GM23338 (cell line): ENCODE measurements around the gene COX6B1. TPM values are rescaled to one million over a fixed set of nuclear protein-coding genes. Genes with fewer than 3 reads are reported as not detected.

Source experiments
- ATAC-seq: fragments of 200-7000 bp; cut with Tn5 transposase; 3 replicates; pipeline ENCODE4 v1.9.1; 2020
- DNase-seq: peaks from one replicate; pipeline ENCODE4 v3.0.0-alpha.2; 2015; ENCODE audit warnings: low spot score
- H2AFZ ChIP-seq: fragments of 200-600 bp; sonication (generic); 2 replicates; pipeline ENCODE4 v1.8.0; 2016; ENCODE audit warnings: antibody characterized with exemption, mild to moderate bottlenecking, moderate library complexity
- H3F3A ChIP-seq: fragments of 200-600 bp; sonication (generic); replicated peaks from 2 replicates; pipeline ENCODE4 v1.8.0; 2017; ENCODE audit warnings: antibody characterized with exemption, mixed run types, low read depth
- H3K27ac ChIP-seq: fragments of 200-600 bp; sonication (generic); 2 replicates; pipeline ENCODE4 v1.6.1; 2016; ENCODE audit warnings: low read depth
- H3K27me3 ChIP-seq: fragments of 200-600 bp; sonication (generic); 2 replicates; pipeline ENCODE4 v1.8.0; 2016; ENCODE audit warnings: mild to moderate bottlenecking, mixed run types, moderate library complexity; ENCODE audit not compliant: insufficient read depth
- H3K36me3 ChIP-seq: fragments of 200-600 bp; sonication (generic); 2 replicates; pipeline ENCODE4 v1.8.0; 2016; ENCODE audit warnings: mild to moderate bottlenecking; ENCODE audit not compliant: insufficient read depth
- H3K4me1 ChIP-seq: fragments of 200-600 bp; sonication (generic); 2 replicates; pipeline ENCODE4 v1.8.0; 2016; ENCODE audit warnings: mild to moderate bottlenecking, moderate library complexity; ENCODE audit not compliant: insufficient read depth
- H3K4me2 ChIP-seq: fragments of 200-600 bp; sonication (generic); 2 replicates; pipeline ENCODE4 v1.7.1; 2017; ENCODE audit warnings: mixed run types
- H3K4me3 ChIP-seq: fragments of 200-600 bp; sonication (generic); 2 replicates; pipeline ENCODE4 v1.6.1; 2016; ENCODE audit warnings: mixed run types
- H3K79me2 ChIP-seq: fragments of 200-600 bp; sonication (generic); replicated peaks from 2 replicates; pipeline ENCODE4 v1.8.0; 2017; ENCODE audit warnings: mild to moderate bottlenecking; ENCODE audit not compliant: insufficient read depth
- H3K9me2 ChIP-seq: fragments of 200-600 bp; sonication (generic); 2 replicates; pipeline ENCODE4 v1.8.0; 2017; ENCODE audit not compliant: insufficient read depth
- H4K20me1 ChIP-seq: fragments of 200-600 bp; sonication (generic); replicated peaks from 2 replicates; pipeline ENCODE4 v1.8.0; 2017; ENCODE audit warnings: mild to moderate bottlenecking; ENCODE audit not compliant: insufficient read depth
- H3K27ac Mint-ChIP-seq: 2 replicates; pipeline ENCODE4 v1.8.0; 2020; ENCODE audit warnings: inconsistent platforms, mild to moderate bottlenecking, moderate library complexity, mixed read lengths
- H3K27me3 Mint-ChIP-seq: 3 replicates; pipeline ENCODE4 v1.8.0; 2022; ENCODE audit warnings: low read depth, mild to moderate bottlenecking, moderate library complexity, mixed read lengths, inconsistent platforms; ENCODE audit not compliant: insufficient read depth, poor library complexity
- H3K36me3 Mint-ChIP-seq: 3 replicates; pipeline ENCODE4 v1.8.0; 2021; ENCODE audit warnings: low read depth, mild to moderate bottlenecking, inconsistent platforms, moderate library complexity, mixed read lengths
- H3K4me1 Mint-ChIP-seq: 3 replicates; pipeline ENCODE4 v1.8.0; 2020; ENCODE audit warnings: mild to moderate bottlenecking, inconsistent platforms, mixed read lengths
- H3K4me3 Mint-ChIP-seq: 3 replicates; pipeline ENCODE4 v1.8.0; 2021; ENCODE audit warnings: moderate library complexity, mild to moderate bottlenecking, inconsistent platforms, mixed read lengths
- H3K9me3 Mint-ChIP-seq: 3 replicates; pipeline ENCODE4 v1.8.0; 2020; ENCODE audit warnings: moderate library complexity, mild to moderate bottlenecking, inconsistent platforms, mixed read lengths
- ETS1 ChIP-seq: IDR thresholded peaks from 2 replicates; pipeline ENCODE4 v1.6.1; 2016; ENCODE audit warnings: antibody characterized with exemption
- EZH2phosphoT487 ChIP-seq: fragments of 200-600 bp; sonication (generic); IDR thresholded peaks from one replicate; pipeline ENCODE4 v1.8.1; 2018; ENCODE audit warnings: antibody characterized with exemption; ENCODE audit not compliant: unreplicated experiment
- JUNB ChIP-seq: IDR thresholded peaks from one replicate; pipeline ENCODE4 v1.6.1; 2016; ENCODE audit warnings: antibody characterized with exemption; ENCODE audit not compliant: unreplicated experiment
- NANOG ChIP-seq: IDR thresholded peaks from 2 replicates; pipeline ENCODE4 v1.6.1; 2016; ENCODE audit warnings: antibody characterized with exemption, borderline replicate concordance
- ZNF114 ChIP-seq: fragments of 250-450 bp; sonication (Bioruptor Pico); IDR thresholded peaks from 2 replicates; pipeline ENCODE4 v1.5.0; 2020; ENCODE audit warnings: mild to moderate bottlenecking, moderate library complexity
- ZNF331 ChIP-seq: fragments of 250-450 bp; sonication (Bioruptor Pico); IDR thresholded peaks from 2 replicates; pipeline ENCODE4 v1.5.0; 2020; ENCODE audit warnings: low read depth, mild to moderate bottlenecking, moderate library complexity
- ZNF462 ChIP-seq: fragments of 250-450 bp; sonication (Bioruptor Pico); IDR thresholded peaks from 2 replicates; pipeline ENCODE4 v1.5.0; 2020; ENCODE audit warnings: mild to moderate bottlenecking, moderate library complexity
- polyA plus RNA-seq: library from polyadenylated mRNA; unstranded; fragments of >200 nt; fragmentation: Nextera tagmentation; extraction: Ambion mirVana; gene quantifications from 2 replicates; pipeline ENCODE4 v1.2.1, GENCODE V29; 2016
- total RNA-seq: library from RNA; depleted of rRNA; stranded (reverse); fragments of >200 nt; shearing (Covaris generic); gene quantifications from 2 replicates; pipeline ENCODE4 v1.2.3, GENCODE V29; 2014

The COX6B1 gene
- total and polyA plus RNA-seq, 2 experiments from 2014 or later: 564 to 1,532 TPM

GRCh38 chr19:35670686-35671085 is 22.6 kb downstream of the COX6B1 start:
- Mint-ChIP-seq H3K4me1 (peaks cover 6% of the 10 kb centered on the region; the same call in 2 of the 3 replicates), H3K36me3 (no peaks in the 10 kb centered on the region), H3K4me3 (no peak overlapping the region), H3K27me3 (peaks cover 12% of the 10 kb centered on the region), H3K9me3 (no peaks in the 10 kb centered on the region; the same call in 2 of the 3 replicates), H3K27ac (no peak overlapping the region)
- H4K20me1 ChIP-seq: no peaks in the 10 kb centered on the region
- H3K36me3 ChIP-seq: no peaks in the 10 kb centered on the region
- ATAC-seq (no peak), DNase-seq (no peak)
- TF ChIP-seq JUNB (no peak), ZNF331 (CRISPR knock-in tag) (no peak), ETS1 (no peak), NANOG (no peak), EZH2phosphoT487 (no peak)
- no peaks in the 10 kb centered on the region for H3K9me2 ChIP-seq
- no peak overlapping the region for H3K27ac ChIP-seq
- 0 out of 2 replicates have a peak, but pooled peaks cover 3% of the 10 kb centered on the region for H3F3A ChIP-seq
- no peak overlapping the region for H2AFZ ChIP-seq
- no peak overlapping the region for H3K4me2 ChIP-seq
- no peak overlapping the region for H3K4me3 ChIP-seq
- H3K4me1 ChIP-seq: no peaks in the 10 kb centered on the region; the same call in 1 of the 2 replicates
- no peaks in the 10 kb centered on the region for H3K27me3 ChIP-seq
- no peaks in the 10 kb centered on the region for H3K79me2 ChIP-seq

GRCh38 chr19:35671818-35672217 is 23.7 kb downstream of the COX6B1 start:
- Histone ChIP-seq H3K4me2 (no peak overlapping the region), H3F3A (0 out of 2 replicates have a peak, but pooled peaks cover 3% of the 10 kb centered on the region), H3K27ac (no peak overlapping the region), H3K9me2 (no peaks in the 10 kb centered on the region), H3K79me2 (no peaks in the 10 kb centered on the region), H3K4me1 (no peaks in the 10 kb centered on the region; the same call in 1 of the 2 replicates), H4K20me1 (no peaks in the 10 kb centered on the region), H3K4me3 (no peak overlapping the region), H3K36me3 (no peaks in the 10 kb centered on the region), H3K27me3 (no peaks in the 10 kb centered on the region), H2AFZ (no peak overlapping the region)
- Mint-ChIP-seq H3K27ac (no peak overlapping the region), H3K27me3 (peaks cover 16% of the 10 kb centered on the region), H3K4me3 (no peak overlapping the region), H3K36me3 (no peaks in the 10 kb centered on the region), H3K4me1 (peaks cover 6% of the 10 kb centered on the region; the same call in 2 of the 3 replicates), H3K9me3 (no peaks in the 10 kb centered on the region; the same call in 2 of the 3 replicates)
- ATAC-seq (no peak), DNase-seq (no peak)
- no peak for TF ChIP-seq ZNF331 (CRISPR knock-in tag)
- no peak for TF ChIP-seq JUNB
- no peak for TF ChIP-seq ZNF462 (CRISPR knock-in tag)
- TF ChIP-seq ZNF114 (CRISPR knock-in tag): no peak
